Measurements from ENCODE around the gene GGTA1.
"Not testable (repeated sequence)": the region's sequence is repeated elsewhere in the genome, so short reads cannot be mapped to it uniquely, and the experiment has no call there.

The GGTA1 gene

DNA sequence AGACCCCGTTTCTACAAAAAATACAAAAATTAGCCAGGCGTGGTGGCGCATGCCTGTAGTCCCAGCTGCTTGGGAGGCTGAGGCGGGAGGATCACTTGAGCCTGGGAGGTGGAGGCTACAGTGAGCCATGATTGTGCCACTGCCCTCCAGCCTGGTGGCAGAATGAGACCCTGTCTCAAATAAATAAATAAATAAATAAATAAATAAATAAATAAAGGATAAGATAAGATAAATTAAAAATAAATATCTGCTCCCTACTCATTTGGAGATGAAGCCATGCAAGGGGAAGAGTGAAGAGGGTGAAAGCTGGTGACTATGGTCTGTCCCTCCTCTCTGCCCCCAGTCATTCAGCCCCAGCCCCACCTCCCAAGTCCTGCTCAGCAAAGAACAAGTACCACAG, 41.2 kb downstream of the GGTA1 start:
- DNase-seq (ENCODE audit: low spot score), result not testable (repeated sequence)

DNA sequence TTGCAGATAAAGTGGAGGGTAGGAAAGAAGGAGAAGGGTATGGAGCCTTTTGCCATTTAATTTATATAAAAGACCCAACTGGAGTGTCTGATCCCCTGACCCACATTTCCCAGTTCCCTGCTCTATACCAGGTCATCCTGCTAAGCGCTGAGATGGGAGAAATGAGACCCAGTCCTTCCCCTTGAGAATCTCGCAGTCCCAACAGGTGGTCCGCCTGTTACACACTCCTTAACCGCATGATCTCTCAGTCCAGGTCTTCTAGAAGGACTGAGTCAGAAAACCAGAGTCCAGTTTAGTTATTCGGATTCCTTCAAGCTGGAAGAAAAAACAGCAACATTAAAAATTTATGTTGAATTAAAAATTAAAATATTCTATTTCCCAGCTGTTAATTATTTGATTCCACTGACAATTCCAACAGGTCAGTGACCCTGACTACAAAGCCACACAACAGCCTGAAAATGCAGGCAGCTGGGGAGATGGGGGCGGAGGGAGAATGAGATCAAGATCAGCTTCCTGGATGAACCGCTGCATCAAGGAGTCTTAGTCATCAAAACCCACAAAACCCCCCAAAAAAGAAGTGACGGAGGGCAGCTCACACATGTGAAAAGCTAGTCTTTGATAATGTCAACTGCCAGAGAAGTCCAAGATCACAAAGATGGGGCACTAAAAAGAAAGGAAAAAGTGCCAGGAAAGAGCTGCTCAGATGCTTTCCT, 44.0 kb downstream of the GGTA1 start:
- no peak for DNase-seq (ENCODE audit: low spot score)

DNA sequence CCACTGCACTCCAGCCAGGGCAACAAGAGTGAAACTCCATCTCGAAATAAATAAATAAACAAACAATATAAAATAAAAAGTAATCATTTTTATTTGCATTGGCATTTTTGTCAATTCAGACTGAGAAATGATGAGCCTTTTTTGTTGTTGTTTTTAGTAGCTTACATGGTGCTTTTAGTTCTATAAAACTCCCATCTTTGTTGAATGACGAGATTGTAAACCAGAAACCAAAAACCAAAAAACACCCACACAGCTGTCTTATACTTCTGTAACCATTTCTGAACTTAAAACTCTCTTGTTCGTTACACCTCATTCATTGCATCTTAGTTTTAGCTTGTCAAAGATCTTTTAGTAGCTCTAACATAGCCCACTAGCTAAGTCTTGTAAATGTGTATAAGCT, 44.7 kb downstream of the GGTA1 start:
- no peak for DNase-seq (ENCODE audit: low spot score)

DNA sequence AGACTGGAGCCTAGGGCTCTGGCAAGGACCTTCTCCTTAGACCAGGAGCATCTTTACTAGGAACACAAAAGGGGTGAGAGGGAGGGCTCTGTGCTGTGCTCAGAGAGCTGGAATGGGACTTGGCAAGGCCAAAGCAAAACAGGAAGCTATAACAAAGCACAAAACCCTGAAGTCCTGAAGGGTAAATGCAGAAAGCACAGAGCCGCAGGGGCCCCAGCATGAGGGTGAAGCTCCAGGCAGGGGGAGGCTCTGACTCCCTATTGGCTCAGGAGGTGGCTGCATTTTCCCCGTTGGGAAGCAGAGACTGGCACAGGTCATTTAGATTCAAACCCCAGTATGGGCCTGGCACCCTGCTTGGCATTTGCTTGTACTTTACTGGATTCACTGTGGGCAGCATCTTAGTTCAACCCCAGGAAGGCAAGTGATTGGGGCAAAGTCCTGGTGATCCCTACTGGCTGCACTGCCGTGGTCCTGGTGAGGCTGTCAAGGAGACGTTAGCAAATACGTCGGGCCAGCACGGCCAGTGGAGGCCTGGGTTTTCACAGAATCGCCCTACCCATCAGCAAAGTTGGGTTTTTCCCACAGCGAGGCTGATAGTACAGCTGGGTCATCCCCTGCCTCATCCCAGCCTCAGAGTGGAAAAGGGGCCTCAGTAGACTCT, 46.3 kb downstream of the GGTA1 start:
- no peak for DNase-seq (ENCODE audit: low spot score)

GRCh38 chr9:121452085-121452484, 47.6 kb downstream of the GGTA1 start:
- DNase-seq (ENCODE audit: low spot score), result no peak

GRCh38 chr9:121451586-121451985, 48.1 kb downstream of the GGTA1 start:
- no peak for DNase-seq (ENCODE audit: low spot score)

DNA sequence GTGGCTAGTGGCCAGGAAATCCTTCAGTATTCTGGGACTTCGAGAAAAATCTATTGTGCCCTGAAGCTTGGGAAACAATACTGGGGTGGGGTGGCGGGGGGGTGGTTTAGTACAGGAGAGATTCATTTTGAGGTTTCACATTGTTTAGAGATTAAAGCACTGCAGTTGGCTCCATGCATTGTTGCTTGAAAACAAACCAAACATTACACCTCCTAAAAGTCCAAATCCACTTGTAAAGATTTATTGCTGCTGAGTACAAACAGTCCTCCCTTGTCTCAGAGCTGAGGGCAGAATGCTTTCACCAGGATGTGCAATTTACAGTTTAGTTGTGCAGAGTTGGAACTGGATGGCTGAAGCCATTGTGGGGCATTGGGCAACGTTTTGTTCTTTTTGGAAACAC, 49.4 kb downstream of the GGTA1 start:
- no peak for DNase-seq (ENCODE audit: low spot score)

DNA sequence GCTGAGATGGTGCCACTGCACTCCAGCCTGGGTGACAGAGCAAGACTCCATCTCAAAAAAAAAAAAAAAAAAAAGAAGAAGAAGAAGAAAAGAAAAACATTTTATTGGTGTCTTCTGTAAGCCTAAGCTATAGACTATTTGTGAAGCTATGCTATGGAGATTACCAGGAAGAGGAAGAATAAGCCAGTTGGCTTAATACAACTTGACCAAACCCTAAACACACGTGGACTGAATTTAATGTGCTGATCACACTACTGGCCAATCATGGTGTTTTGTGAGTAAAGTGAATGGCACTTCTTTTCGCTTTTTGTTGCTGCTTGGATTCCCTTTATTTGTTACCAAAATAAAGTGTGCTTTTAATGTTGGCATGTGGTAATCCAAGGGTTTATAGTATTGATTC, 49.9 kb downstream of the GGTA1 start:
- DNase-seq (ENCODE audit: low spot score), result no peak

DNA sequence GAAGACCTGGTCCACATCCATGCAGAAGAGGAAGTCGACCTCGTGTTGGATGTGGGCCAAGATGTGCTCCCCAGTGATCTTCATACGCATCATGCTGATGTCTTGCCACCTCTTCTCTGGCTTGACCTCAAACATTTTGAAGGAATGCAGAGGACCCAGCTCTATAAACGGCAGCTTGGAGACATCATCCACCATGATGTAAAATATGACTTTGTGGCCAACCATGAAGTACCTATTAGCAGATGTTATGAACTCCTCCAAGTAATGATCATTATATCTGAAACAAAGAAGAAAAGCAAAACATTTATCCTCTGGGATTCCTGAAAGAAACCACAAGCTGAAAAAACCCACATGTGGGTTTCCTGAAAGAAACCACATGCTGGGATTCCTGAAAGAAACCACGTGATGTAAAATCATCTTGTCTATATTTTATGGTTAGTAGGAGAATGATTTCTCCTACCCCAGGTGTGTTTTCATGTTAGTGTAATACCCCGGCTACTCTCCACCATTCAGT, 52.3 kb downstream of the GGTA1 start:
- no peak for DNase-seq (ENCODE audit: low spot score)

DNA sequence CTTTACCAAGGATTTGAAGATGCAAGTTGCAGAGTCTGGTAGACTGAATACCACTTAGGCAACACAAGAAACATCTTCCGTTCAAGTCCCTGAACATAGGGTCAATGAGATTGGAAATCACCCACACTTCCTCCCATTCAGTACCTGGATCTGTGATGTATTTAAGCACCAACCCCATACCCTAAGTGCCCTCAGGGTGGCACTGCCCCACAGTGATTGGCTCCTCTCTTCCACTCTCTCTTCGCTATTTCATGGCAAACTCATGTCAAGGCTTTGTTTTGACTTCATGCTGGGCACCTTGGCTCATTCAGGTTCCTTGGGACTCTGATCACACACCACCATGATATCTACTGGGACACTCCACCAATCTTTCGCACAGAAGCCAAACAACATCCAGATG, 53.7 kb downstream of the GGTA1 start:
- DNase-seq (ENCODE audit: low spot score), result no peak

DNA sequence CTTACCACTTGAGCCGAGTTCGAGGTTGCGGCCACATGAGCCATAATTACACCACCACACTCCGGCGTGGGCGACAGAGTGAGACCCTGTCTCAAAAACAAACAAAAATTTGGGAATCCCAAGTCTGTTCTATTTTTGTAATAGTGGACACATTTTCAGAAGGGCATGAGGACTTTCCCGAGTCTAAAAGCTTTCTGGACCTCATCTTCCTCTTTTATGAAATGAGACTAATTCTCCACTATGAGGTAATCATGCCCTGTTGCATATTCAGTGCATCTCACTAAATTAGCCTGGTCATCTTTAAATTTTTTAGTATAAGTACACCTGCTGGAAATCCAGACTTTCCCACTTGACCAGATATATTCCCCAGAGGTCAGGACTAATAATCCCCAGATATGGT, 55.7 kb downstream of the GGTA1 start:
- no peak for DNase-seq (ENCODE audit: low spot score)

GRCh38 chr9:121441165-121441564, 58.5 kb downstream of the GGTA1 start:
- DNase-seq (ENCODE audit: low spot score), result no peak

DNA sequence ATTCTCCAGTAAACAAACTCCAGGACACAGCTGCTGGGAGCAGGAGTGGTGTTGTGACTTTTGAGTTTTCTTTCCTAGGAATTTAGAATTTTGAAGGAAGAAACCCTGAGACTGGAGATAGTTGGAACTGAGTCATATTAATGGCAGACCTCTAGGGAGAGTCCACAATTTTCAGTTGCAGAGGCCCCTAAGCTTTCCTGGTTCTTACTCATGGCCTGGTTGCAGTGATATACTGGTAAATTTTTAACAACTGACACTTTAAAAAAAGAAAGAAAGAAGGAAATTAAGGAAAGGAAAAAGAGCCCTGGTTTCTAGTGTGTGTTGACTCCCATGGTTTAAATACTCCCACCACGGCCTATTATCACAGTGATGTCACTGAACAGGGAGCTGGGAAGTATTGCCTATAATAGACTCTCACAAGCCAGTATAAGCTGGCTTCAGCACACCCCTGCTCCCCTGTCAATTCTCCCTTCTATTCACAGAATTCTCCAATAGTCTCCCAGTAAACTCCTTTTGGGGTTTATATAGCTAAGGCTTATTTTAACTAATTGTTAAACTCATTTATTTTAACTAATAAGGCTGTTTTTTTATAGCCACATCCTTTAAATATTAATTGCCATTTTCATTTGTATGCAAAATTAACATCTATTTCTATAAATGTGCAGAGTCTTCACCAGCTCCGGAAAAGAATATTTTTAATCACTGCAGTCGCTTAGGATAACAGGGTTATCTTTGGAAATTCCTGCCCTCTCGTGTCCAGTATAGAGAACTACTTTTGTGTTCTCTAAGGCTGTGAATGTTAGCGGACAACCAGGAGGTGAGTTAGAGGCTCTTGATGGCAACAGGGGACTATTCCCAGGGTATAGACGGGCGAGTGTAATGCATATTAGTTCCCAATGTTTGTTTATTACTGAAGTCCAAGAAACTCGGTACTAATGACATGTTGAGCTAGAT, 59.7 kb downstream of the GGTA1 start:
- no peak for DNase-seq (ENCODE audit: low spot score)

- DNase-seq (ENCODE audit: low spot score), result no peak
Observed at GRCh38 chr9:121439016-121439415, 60.6 kb downstream of the GGTA1 start.

GRCh38 chr9:121437891-121438290, 61.8 kb downstream of the GGTA1 start:
- DNase-seq (ENCODE audit: low spot score), result no peak

GRCh38 chr9:121437046-121437445, 62.6 kb downstream of the GGTA1 start:
- not testable (repeated sequence) for DNase-seq (ENCODE audit: low spot score)

- no peak for DNase-seq (ENCODE audit: low spot score)
Observed at GRCh38 chr9:121434969-121435368, 64.7 kb downstream of the GGTA1 start.

GRCh38 chr9:121427899-121428298, 71.7 kb downstream of the GGTA1 start:
- no peak for DNase-seq (ENCODE audit: low spot score)

GRCh38 chr9:121424024-121424432, 75.6 kb downstream of the GGTA1 start:
- DNase-seq (ENCODE audit: low spot score), result no peak

GRCh38 chr9:121411993-121412392, 87.7 kb downstream of the GGTA1 start:
- DNase-seq (ENCODE audit: low spot score), result no peak

DNA sequence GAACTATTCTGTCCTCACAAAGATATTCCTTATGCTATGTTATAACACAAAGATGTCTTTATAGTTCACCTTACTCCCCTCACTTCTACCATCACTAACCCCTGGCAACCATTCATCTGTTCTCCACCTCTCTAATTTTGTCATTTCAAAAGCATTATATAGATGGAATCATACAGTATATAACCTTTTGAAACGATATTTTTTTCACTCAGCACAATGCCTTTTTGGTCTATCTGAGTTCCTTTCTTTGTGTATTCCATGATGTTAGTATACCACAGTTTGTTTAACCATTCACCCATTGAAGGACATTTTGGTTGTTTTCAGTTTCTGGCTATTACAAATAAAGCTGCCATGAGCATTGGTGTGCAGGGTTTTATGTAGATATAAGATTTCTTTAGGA, 93.7 kb downstream of the GGTA1 start:
- no peak for DNase-seq (ENCODE audit: low spot score)

Data from ecto neural progenitor cell (in vitro differentiated cells).